ENCODE measurements around the gene BACE2. TPM values are rescaled to one million over a fixed set of nuclear protein-coding genes. Genes with fewer than 3 reads are reported as not detected.

BACE2 gene
- total and polyA plus RNA-seq, 2 donors (not counting 1 experiment from before 2014, with no cell fraction given) = 18.4 to 40.8 TPM

- intact Hi-C loops (cut with micrococcal nuclease) = no loop called here
- Mint-ChIP-seq H3K27ac (no peak overlapping the region), H3K9me3 (ENCODE audit: insufficient read depth) (peaks cover 7% of the 10 kb centered on the region), H3K4me1 (no peaks in the 10 kb centered on the region), H3K4me3 (no peak overlapping the region), H3K27me3 (peaks cover 25% of the 10 kb centered on the region)
- ATAC-seq (ENCODE audit: low read depth) = no peak
- ChIA-PET POLR2A (no interaction called here), CTCF (interaction anchor here (0.6 to 3.1 kb wide), 3 partner anchors 11 to 70 kb away, joined by 3 to 10 read pairs (median 3); no protein-coding TSS in a partner anchor)
- Histone ChIP-seq H3K79me2 (ENCODE audit: control insufficient read depth, insufficient read depth, low read length) (no peaks in the 10 kb centered on the region), H3K27ac (ENCODE audit: low read length in 2 of 2) (no peak overlapping the region), H3K27me3 (replicated peaks in 1 of 4; ENCODE audit: control extremely low read depth in 1 of 4, control insufficient read depth in 3 of 4, insufficient read depth in 4 of 4, low read length in 3 of 4) (no peaks in the 10 kb centered on the region), H3K4me2 (replicated peaks; ENCODE audit: low read depth, low read length, poor library complexity, severe bottlenecking) (no peak overlapping the region), H2AFZ (ENCODE audit: insufficient read depth, low read depth, low read length, poor library complexity, severe bottlenecking) (no peak overlapping the region), H4K20me1 (ENCODE audit: control insufficient read depth, insufficient read depth, low read length, poor library complexity, severe bottlenecking) (no peaks in the 10 kb centered on the region), H3K36me3 (replicated peaks in 1 of 2; ENCODE audit: control extremely low read depth in 1 of 2, control insufficient read depth in 1 of 2, extremely low read depth in 1 of 2, insufficient read depth in 2 of 2, low read length in 1 of 2) (no peaks in the 10 kb centered on the region), H3K9ac (ENCODE audit: low read length) (no peak overlapping the region), H3K4me1 (ENCODE audit: control insufficient read depth in 2 of 2, insufficient read depth in 2 of 2, low read length in 2 of 2) (no peaks in the 10 kb centered on the region), H3K4me3 (ENCODE audit: control extremely low read depth in 1 of 5, extremely low read depth in 1 of 5, insufficient read depth in 1 of 5, low read depth in 2 of 5, low read length in 4 of 5) (no peak overlapping the region), H3K9me3 (ENCODE audit: control extremely low read depth in 1 of 3, control insufficient read depth in 2 of 3, insufficient read depth in 1 of 3, low read length in 2 of 3) (peaks cover 1 to 29% (median 24%) of the 10 kb centered on the region in 3 donors)
- TF ChIP-seq EZH2 (IDR thresholded peaks at IDR 0.05; ENCODE audit: borderline replicate concordance, insufficient read depth, low read depth, low read length, poor library complexity, severe bottlenecking) (no peak), CTCF (IDR thresholded peaks at IDR 0.05) (no peak)
- DNase-seq = no peak
- WGBS (ENCODE audit: insufficient coverage) = 100% methylated on average over 1 of the region's 5 CpGs
These were observed 11.8 kb upstream of the BACE2 start for GRCh38 chr21:41156142-41156541.

- no peak overlapping the region for H2AFZ ChIP-seq (ENCODE audit: insufficient read depth, low read depth, low read length, poor library complexity, severe bottlenecking)
- TF ChIP-seq EZH2 (IDR thresholded peaks at IDR 0.05; ENCODE audit: borderline replicate concordance, insufficient read depth, low read depth, low read length, poor library complexity, severe bottlenecking) (no peak), CTCF (IDR thresholded peaks at IDR 0.05) (no peak)
- H3K4me1 ChIP-seq (ENCODE audit: control insufficient read depth in 2 of 2, insufficient read depth in 2 of 2, low read length in 2 of 2) = no peaks in the 10 kb centered on the region
- H3K9me3 Mint-ChIP-seq (ENCODE audit: insufficient read depth) = peaks cover 6% of the 10 kb centered on the region
- WGBS (ENCODE audit: insufficient coverage) = no CpG with 5 or more reads among the region's 2 CpGs
- no peak overlapping the region for H3K4me3 Mint-ChIP-seq
- H3K27me3 ChIP-seq (replicated peaks in 1 of 4; ENCODE audit: control extremely low read depth in 1 of 4, control insufficient read depth in 3 of 4, insufficient read depth in 4 of 4, low read length in 3 of 4) = no peaks in the 10 kb centered on the region
- no peaks in the 10 kb centered on the region for H4K20me1 ChIP-seq (ENCODE audit: control insufficient read depth, insufficient read depth, low read length, poor library complexity, severe bottlenecking)
- no peak overlapping the region for H3K4me2 ChIP-seq (replicated peaks; ENCODE audit: low read depth, low read length, poor library complexity, severe bottlenecking)
- H3K27me3 Mint-ChIP-seq = peaks cover 28% of the 10 kb centered on the region
- DNase-seq = no peak
- ATAC-seq (ENCODE audit: low read depth) = no peak
- H3K4me3 ChIP-seq (ENCODE audit: control extremely low read depth in 1 of 5, extremely low read depth in 1 of 5, insufficient read depth in 1 of 5, low read depth in 2 of 5, low read length in 4 of 5) = no peak overlapping the region
- intact Hi-C loops (cut with micrococcal nuclease) = no loop called here
- H3K4me1 Mint-ChIP-seq = no peaks in the 10 kb centered on the region
- no peak overlapping the region for H3K27ac Mint-ChIP-seq
- no peak overlapping the region for H3K27ac ChIP-seq (ENCODE audit: low read length in 2 of 2)
- peaks cover 0 to 20% (median 5%) of the 10 kb centered on the region in 3 donors for H3K9me3 ChIP-seq (ENCODE audit: control extremely low read depth in 1 of 3, control insufficient read depth in 2 of 3, insufficient read depth in 1 of 3, low read length in 2 of 3)
- POLR2A ChIA-PET = no interaction called here
- no peaks in the 10 kb centered on the region for H3K79me2 ChIP-seq (ENCODE audit: control insufficient read depth, insufficient read depth, low read length)
- no peak overlapping the region for H3K9ac ChIP-seq (ENCODE audit: low read length)
- no peaks in the 10 kb centered on the region for H3K36me3 ChIP-seq (replicated peaks in 1 of 2; ENCODE audit: control extremely low read depth in 1 of 2, control insufficient read depth in 1 of 2, extremely low read depth in 1 of 2, insufficient read depth in 2 of 2, low read length in 1 of 2)
- CTCF ChIA-PET = interaction anchor here (3.1 kb wide), 1 partner anchor 9 kb away, joined by 10 read pairs; no protein-coding TSS in a partner anchor
These were observed 9.9 kb upstream of the BACE2 start for GRCh38 chr21:41158026-41158425.
